Osteoblast (primary cell): Measurements from ENCODE around the gene MAN2A2. TPM values are rescaled to one million over a fixed set of nuclear protein-coding genes. Genes with fewer than 3 reads are reported as not detected.
"Not testable (repeated sequence)": the region's sequence is repeated elsewhere in the genome, so short reads cannot be mapped to it uniquely, and the experiment has no call there.

Experiments used
- DNase-seq: peaks from one replicate; pipeline ENCODE4 v3.0.0; 2011; ENCODE audit warnings: low spot score, mixed read lengths; ENCODE audit not compliant: insufficient read length; ENCODE audit errors: missing footprints
- H2AFZ ChIP-seq: 2 replicates; pipeline ENCODE4 v1.6.0; 2011; ENCODE audit warnings: mild to moderate bottlenecking, low read length
- H3K27ac ChIP-seq: 2 replicates; pipeline ENCODE4 v1.5.1; 2011; ENCODE audit warnings: mild to moderate bottlenecking, low read depth, low read length, moderate library complexity
- H3K27me3 ChIP-seq: 2 replicates; pipeline ENCODE4 v1.6.0; 2012; ENCODE audit warnings: mild to moderate bottlenecking, control low read depth, inconsistent platforms, low read length, moderate library complexity; ENCODE audit not compliant: insufficient read depth
- H3K36me3 ChIP-seq: 2 replicates; pipeline ENCODE4 v1.5.1; 2011; ENCODE audit warnings: mild to moderate bottlenecking, low read length, control low read depth, moderate library complexity; ENCODE audit not compliant: insufficient read depth
- H3K4me1 ChIP-seq: 2 replicates; pipeline ENCODE4 v1.5.1; 2011; ENCODE audit warnings: mild to moderate bottlenecking, low read length, control low read depth, moderate library complexity; ENCODE audit not compliant: insufficient read depth
- H3K4me2 ChIP-seq: 2 replicates; pipeline ENCODE4 v1.6.0; 2011; ENCODE audit warnings: mild to moderate bottlenecking, low read length; ENCODE audit not compliant: insufficient read depth
- H3K4me3 ChIP-seq: fragments of 200-600 bp; sonication (generic); 3 replicates; pipeline ENCODE4 v1.5.1; 2012; ENCODE audit warnings: mild to moderate bottlenecking, low read length, inconsistent platforms; ENCODE audit not compliant: insufficient read depth
- H3K79me2 ChIP-seq: 2 replicates; pipeline ENCODE4 v1.6.0; 2012; ENCODE audit warnings: mild to moderate bottlenecking, low read length, control low read depth, inconsistent platforms; ENCODE audit not compliant: insufficient read depth
- H3K9me3 ChIP-seq: 2 replicates; pipeline ENCODE4 v1.5.1; 2011; ENCODE audit warnings: low read depth, low read length, control low read depth
- H4K20me1 ChIP-seq: 2 replicates; pipeline ENCODE4 v1.6.0; 2012; ENCODE audit warnings: mild to moderate bottlenecking, low read length, control low read depth; ENCODE audit not compliant: insufficient read depth
- CTCF ChIP-seq: IDR thresholded peaks from 2 replicates; pipeline ENCODE4 v1.5.1; 2011; ENCODE audit warnings: mild to moderate bottlenecking, low read depth, low read length, moderate library complexity; ENCODE audit errors: extremely low read depth
- total RNA-seq: library from RNA; depleted of rRNA; stranded (reverse); fragments of >200 nt; gene quantifications from 2 replicates; pipeline ENCODE4 v1.2.3, GENCODE V29; 2012

The MAN2A2 gene
- total RNA-seq, 1 donor = 15.2 TPM

- H3K4me1 ChIP-seq = no peaks in the 10 kb centered on the region
- H3K4me3 ChIP-seq = no peak overlapping the region
- no peak overlapping the region for H3K4me2 ChIP-seq
- no peaks in the 10 kb centered on the region for H4K20me1 ChIP-seq
- peaks cover 58% of the 10 kb centered on the region for H3K36me3 ChIP-seq
- peak; percentile 69 for DNase-seq
- H3K79me2 ChIP-seq = no peaks in the 10 kb centered on the region
- TF ChIP-seq CTCF = no peak
- no peaks in the 10 kb centered on the region for H3K9me3 ChIP-seq
- no peak overlapping the region for H3K27ac ChIP-seq
- H2AFZ ChIP-seq = no peak overlapping the region
- no peaks in the 10 kb centered on the region for H3K27me3 ChIP-seq
These were observed 14.5 kb downstream of the MAN2A2 start for GRCh38 chr15:90917569-90917968.

- Histone ChIP-seq H3K4me2 (no peak overlapping the region), H2AFZ (no peak overlapping the region), H3K4me1 (no peaks in the 10 kb centered on the region), H3K27me3 (no peaks in the 10 kb centered on the region), H3K79me2 (no peaks in the 10 kb centered on the region), H3K9me3 (no peaks in the 10 kb centered on the region), H3K4me3 (no peak overlapping the region), H4K20me1 (no peaks in the 10 kb centered on the region), H3K36me3 (peaks cover 52% of the 10 kb centered on the region), H3K27ac (no peak overlapping the region)
- no peak for TF ChIP-seq CTCF
- DNase-seq = peak; percentile 72
These were observed 15.1 kb downstream of the MAN2A2 start for GRCh38 chr15:90918034-90918788.

- Histone ChIP-seq H3K4me3 (no peak overlapping the region), H3K27me3 (no peaks in the 10 kb centered on the region), H3K9me3 (no peaks in the 10 kb centered on the region), H3K36me3 (peaks cover 47% of the 10 kb centered on the region), H3K4me1 (no peaks in the 10 kb centered on the region), H4K20me1 (no peaks in the 10 kb centered on the region), H3K4me2 (no peak overlapping the region), H2AFZ (no peak overlapping the region), H3K27ac (no peak overlapping the region), H3K79me2 (no peaks in the 10 kb centered on the region)
- DNase-seq = no peak
- TF ChIP-seq CTCF = no peak
These were observed 15.7 kb downstream of the MAN2A2 start for GRCh38 chr15:90918835-90919234.

GRCh38 chr15:90921887-90922286 lies 18.8 kb downstream of the MAN2A2 start:
- Histone ChIP-seq H3K9me3 (no peaks in the 10 kb centered on the region), H3K4me2 (no peak overlapping the region), H2AFZ (no peak overlapping the region), H3K27ac (no peak overlapping the region), H3K36me3 (peaks cover 29% of the 10 kb centered on the region), H3K27me3 (no peaks in the 10 kb centered on the region), H4K20me1 (no peaks in the 10 kb centered on the region), H3K4me3 (no peak overlapping the region), H3K4me1 (no peaks in the 10 kb centered on the region), H3K79me2 (no peaks in the 10 kb centered on the region)
- no peak for TF ChIP-seq CTCF
- DNase-seq = no peak

GRCh38 chr15:90922712-90923322 lies 19.7 kb downstream of the MAN2A2 start:
- H3K79me2 ChIP-seq, H4K20me1 ChIP-seq, H2AFZ ChIP-seq, H3K4me1 ChIP-seq, H3K4me2 ChIP-seq, H3K27me3 ChIP-seq, H3K9me3 ChIP-seq, H3K4me3 ChIP-seq, H3K27ac ChIP-seq: not testable (repeated sequence)
- peak; percentile 42 for DNase-seq
- peaks cover 21% of the 10 kb centered on the region for H3K36me3 ChIP-seq
